BE2C (cell line): ENCODE measurements around the gene NOL4L.

Experiments used
- DNase-seq: peaks from one replicate; pipeline ENCODE4 v3.0.0-alpha.2; 2020
- H3K27me3 ChIP-seq: fragments of 250-450 bp; sonication (Bioruptor Pico); 2 replicates; pipeline ENCODE4 v1.5.1; 2020; ENCODE audit warnings: mild to moderate bottlenecking
- H3K36me3 ChIP-seq: fragments of 250-450 bp; sonication (Bioruptor Pico); 2 replicates; pipeline ENCODE4 v1.5.1; 2020; ENCODE audit warnings: mild to moderate bottlenecking
- H3K4me1 ChIP-seq: fragments of 250-450 bp; sonication (Bioruptor Pico); 2 replicates; pipeline ENCODE4 v1.5.1; 2020
- H3K4me3 ChIP-seq: 2 replicates; pipeline ENCODE4 v1.5.1; 2011; ENCODE audit warnings: low read depth, low read length
- H3K9me3 ChIP-seq: fragments of 250-450 bp; sonication (Bioruptor Pico); 2 replicates; pipeline ENCODE4 v1.5.1; 2020
- CTCF ChIP-seq: IDR thresholded peaks from 2 replicates; pipeline ENCODE4 v1.5.1; 2012; ENCODE audit warnings: mild to moderate bottlenecking, low read depth, low read length

The NOL4L gene

GRCh38 chr20:32501709-32502108 lies 83.4 kb downstream of the NOL4L start:
- H3K27me3 ChIP-seq = no peaks in the 10 kb centered on the region
- DNase-seq = no peak
- H3K4me3 ChIP-seq = no peak overlapping the region
- no peak for TF ChIP-seq CTCF
- peaks cover 12% of the 10 kb centered on the region for H3K4me1 ChIP-seq
- H3K36me3 ChIP-seq = no peaks in the 10 kb centered on the region
- no peaks in the 10 kb centered on the region for H3K9me3 ChIP-seq

GRCh38 chr20:32497589-32498224 lies 87.4 kb downstream of the NOL4L start:
- Histone ChIP-seq H3K4me3 (no peak overlapping the region), H3K27me3 (no peaks in the 10 kb centered on the region), H3K36me3 (no peaks in the 10 kb centered on the region), H3K9me3 (no peaks in the 10 kb centered on the region), H3K4me1 (peaks cover 17% of the 10 kb centered on the region)
- no peak for DNase-seq
- no peak for TF ChIP-seq CTCF

- DNase-seq = peak; percentile 49
- no peaks in the 10 kb centered on the region for H3K9me3 ChIP-seq
- no peak for TF ChIP-seq CTCF
- no peaks in the 10 kb centered on the region for H3K27me3 ChIP-seq
- H3K4me3 ChIP-seq = no peak overlapping the region
- peaks cover 17% of the 10 kb centered on the region for H3K4me1 ChIP-seq
- H3K36me3 ChIP-seq = no peaks in the 10 kb centered on the region
Measured at GRCh38 chr20:32496811-32497533, 88.2 kb downstream of the NOL4L start.

GRCh38 chr20:32495949-32496348 lies 89.2 kb downstream of the NOL4L start:
- no peak for TF ChIP-seq CTCF
- Histone ChIP-seq H3K36me3 (no peaks in the 10 kb centered on the region), H3K4me1 (peaks cover 17% of the 10 kb centered on the region), H3K4me3 (no peak overlapping the region), H3K27me3 (no peaks in the 10 kb centered on the region), H3K9me3 (no peaks in the 10 kb centered on the region)
- no peak for DNase-seq

GRCh38 chr20:32495217-32495565 lies 89.9 kb downstream of the NOL4L start:
- Histone ChIP-seq H3K4me3 (no peak overlapping the region), H3K27me3 (no peaks in the 10 kb centered on the region), H3K36me3 (no peaks in the 10 kb centered on the region), H3K4me1 (peaks cover 17% of the 10 kb centered on the region), H3K9me3 (no peaks in the 10 kb centered on the region)
- no peak for TF ChIP-seq CTCF
- no peak for DNase-seq

- DNase-seq = no peak
- no peaks in the 10 kb centered on the region for H3K27me3 ChIP-seq
- no peaks in the 10 kb centered on the region for H3K36me3 ChIP-seq
- no peak overlapping the region for H3K4me3 ChIP-seq
- H3K9me3 ChIP-seq = no peaks in the 10 kb centered on the region
- peaks cover 17% of the 10 kb centered on the region for H3K4me1 ChIP-seq
- no peak for TF ChIP-seq CTCF
Measured at GRCh38 chr20:32494483-32495216, 90.5 kb downstream of the NOL4L start.
